Endothelial cell of umbilical vein (primary cell): Measurements from ENCODE around the gene BCL2. TPM values are rescaled to one million over a fixed set of nuclear protein-coding genes. Genes with fewer than 3 reads are reported as not detected.

Source experiments
- BruUV-seq: library from RNA; stranded (reverse); fragments of 400-500 nt; replicated peaks from 2 replicates; lab custom pipeline; 2021; lab: Mats Ljungman, UMichigan
- CTCF ChIA-PET: fragments of 300-600, 350-600 bp; sonication (Branson Sonifier 250); formaldehyde crosslinking; loops from one replicate; lab custom pipeline; 2021; ENCODE audit warnings: antibody characterized with exemption, inconsistent platforms; lab: Charles Lee
- POLR2A ChIA-PET: fragments of 300-600, 350-600 bp; sonication (Branson Sonifier 250); formaldehyde crosslinking; loops from one replicate; lab custom pipeline; 2021; ENCODE audit warnings: antibody characterized with exemption, inconsistent platforms; lab: Charles Lee
- DNase-seq: peaks from one replicate; pipeline ENCODE4 v3.0.0-alpha.2; 2011; ENCODE audit warnings: low read depth, low spot score
- FAIRE-seq: peaks from 2 replicates; lab custom pipeline; 2011; peaks lifted over from hg19 to GRCh38; lab: Jason Lieb, UNC
- H2AFZ ChIP-seq: 2 replicates; pipeline ENCODE4 v1.6.0; 2012; ENCODE audit warnings: low read depth, low read length, control low read depth, inconsistent platforms
- H3K27ac ChIP-seq: 2 replicates; pipeline ENCODE4 v1.5.1; 2011; ENCODE audit warnings: low read depth, mild to moderate bottlenecking, control low read depth, low read length, moderate library complexity; ENCODE audit not compliant: insufficient read depth
- H3K27me3 ChIP-seq, 2 experiments: 2 replicates each; pipeline versions ENCODE4 v1.6.0 to v1.6.1; 2011; ENCODE audit warnings: low read length in 2 of 2, mixed read lengths in 1 of 2; ENCODE audit not compliant: control insufficient read depth in 2 of 2, insufficient read depth in 2 of 2
- H3K36me3 ChIP-seq, 2 experiments: 2 replicates in 1 of 2; 3 replicates in 1 of 2; pipeline ENCODE4 v1.5.1; 2011; ENCODE audit warnings: low read length in 2 of 2, mild to moderate bottlenecking in 1 of 2, moderate library complexity in 1 of 2; ENCODE audit not compliant: control insufficient read depth in 2 of 2, insufficient read depth in 2 of 2; ENCODE audit errors: extremely low read depth in 1 of 2
- H3K4me1 ChIP-seq: 3 replicates; pipeline ENCODE4 v1.5.1; 2011; ENCODE audit warnings: mild to moderate bottlenecking, low read length; ENCODE audit not compliant: control insufficient read depth, insufficient read depth; ENCODE audit errors: extremely low read depth
- H3K4me2 ChIP-seq: 2 replicates; pipeline ENCODE4 v1.6.1; 2011; ENCODE audit warnings: low read length, control low read depth, mixed read lengths; ENCODE audit not compliant: insufficient read depth
- H3K4me3 ChIP-seq, 3 experiments: fragments of 200-600 bp in 1 of 3; sonication (generic), shearing (Covaris generic) in 1 of 3; replicated peaks in 1 of 3; 2 replicates each; pipeline ENCODE4 v1.5.1; 2011 to 2016; ENCODE audit warnings: control low read depth in 3 of 3, low read length in 3 of 3, mild to moderate bottlenecking in 2 of 3, inconsistent platforms in 1 of 3, low read depth in 1 of 3, moderate library complexity in 1 of 3; ENCODE audit not compliant: insufficient read depth in 1 of 3
- H3K79me2 ChIP-seq: 2 replicates; pipeline ENCODE4 v1.6.0; 2012; ENCODE audit warnings: low read length, inconsistent platforms; ENCODE audit not compliant: control insufficient read depth, insufficient read depth
- H3K9ac ChIP-seq: replicated peaks from 2 replicates; pipeline ENCODE3; 2011; ENCODE audit warnings: low read length, control low read depth; ENCODE audit not compliant: insufficient read depth; ENCODE audit errors: extremely low read depth
- H3K9me1 ChIP-seq: replicated peaks from 3 replicates; pipeline ENCODE4 v1.6.0; 2011; ENCODE audit warnings: mild to moderate bottlenecking, low read length; ENCODE audit not compliant: control insufficient read depth, insufficient read depth; ENCODE audit errors: extremely low read depth
- H3K9me3 ChIP-seq: replicated peaks from 2 replicates; pipeline ENCODE4 v1.5.1; 2012; ENCODE audit warnings: low read length, inconsistent platforms; ENCODE audit not compliant: control insufficient read depth, insufficient read depth
- H4K20me1 ChIP-seq: replicated peaks from 2 replicates; pipeline ENCODE3; 2011; ENCODE audit warnings: mild to moderate bottlenecking, low read length; ENCODE audit not compliant: control insufficient read depth, insufficient read depth; ENCODE audit errors: extremely low read depth
- EZH2 ChIP-seq: IDR thresholded peaks from 2 replicates; pipeline ENCODE4 v1.6.1; 2012; ENCODE audit warnings: borderline replicate concordance, low read depth, mild to moderate bottlenecking, moderate library complexity, low read length, inconsistent platforms; ENCODE audit not compliant: severe bottlenecking
- FOS ChIP-seq: IDR thresholded peaks from 2 replicates; pipeline ENCODE4 v1.6.1; 2011; ENCODE audit warnings: mild to moderate bottlenecking, low read length, moderate library complexity, borderline replicate concordance; ENCODE audit not compliant: insufficient read depth
- GATA2 ChIP-seq: IDR thresholded peaks from 2 replicates; pipeline ENCODE4 v1.7.0; 2011; ENCODE audit warnings: low read depth, mild to moderate bottlenecking, moderate library complexity, mixed read lengths, low read length; ENCODE audit not compliant: insufficient read length, insufficient read depth
- JUN ChIP-seq: IDR thresholded peaks from 2 replicates; pipeline ENCODE4 v1.6.1; 2011; ENCODE audit warnings: borderline replicate concordance, low read depth; ENCODE audit not compliant: insufficient read length, insufficient read depth
- MYC ChIP-seq: IDR thresholded peaks from one replicate; pipeline ENCODE4 v1.6.1; 2011; ENCODE audit warnings: mild to moderate bottlenecking, low read depth, low read length
- POLR2A ChIP-seq: IDR thresholded peaks from 2 replicates; pipeline ENCODE4 v1.6.1; 2012; ENCODE audit warnings: low read depth, mild to moderate bottlenecking, control low read depth, low read length
- POLR2AphosphoS5 ChIP-seq: IDR thresholded peaks from 2 replicates; pipeline ENCODE4 v1.6.1; 2012; ENCODE audit warnings: low read depth, mild to moderate bottlenecking, control low read depth, low read length, moderate library complexity; ENCODE audit not compliant: insufficient read depth
- dilution Hi-C: fragments of 300-500 bp; cut with MboI; formaldehyde crosslinking; loops from one replicate; pipeline ENCODE4 v1.15.0; 2019; ENCODE audit warnings: low sequenced_read_pairs; ENCODE audit not compliant: extremely low pct_ligation_motif_present
- intact Hi-C: fragments of 100-400 bp; cut with micrococcal nuclease; formaldehyde crosslinking; loops from one replicate; pipeline ENCODE4 v1.10.0; 2022
- polyA plus RNA-seq, 4 experiments: library from polyadenylated mRNA; depleted of rRNA in 3 of 4; stranded (reverse) in 3 of 4; unstranded in 1 of 4; fragments of >200 nt; gene quantifications; 2 replicates each; pipeline versions ENCODE4 v1.2.1 to v1.2.3, GENCODE V29; 2011 to 2012; ENCODE audit warnings: missing spikeins in 1 of 4
- total RNA-seq: library from RNA; stranded (reverse); gene quantifications from 2 replicates; pipeline ENCODE4 v1.2.3, GENCODE V29; 2021
- TF ChIP-seq, protein P1 (sequence below), 2 donors: IDR thresholded peaks; 1 replicate in 1 of 2; 2 replicates in 1 of 2; pipeline ENCODE4 v1.5.1; 2011; ENCODE audit warnings: low read length in 2 of 2, mild to moderate bottlenecking in 2 of 2, moderate library complexity in 2 of 2, control low read depth in 1 of 2, inconsistent platforms in 1 of 2, low read depth in 1 of 2; ENCODE audit not compliant: insufficient read depth in 1 of 2; ENCODE audit errors: extremely low read depth in 1 of 2
- TF ChIP-seq, protein P2 (sequence below): IDR thresholded peaks from 2 replicates; pipeline ENCODE4 v1.6.1; 2011; ENCODE audit not compliant: insufficient read depth, insufficient read length

Gene BCL2
- total and polyA plus RNA-seq, 2 donors (not counting 3 experiments of a cell fraction or from before 2014, with no cell fraction given) = 0.35 to 5.0 TPM

DNA sequence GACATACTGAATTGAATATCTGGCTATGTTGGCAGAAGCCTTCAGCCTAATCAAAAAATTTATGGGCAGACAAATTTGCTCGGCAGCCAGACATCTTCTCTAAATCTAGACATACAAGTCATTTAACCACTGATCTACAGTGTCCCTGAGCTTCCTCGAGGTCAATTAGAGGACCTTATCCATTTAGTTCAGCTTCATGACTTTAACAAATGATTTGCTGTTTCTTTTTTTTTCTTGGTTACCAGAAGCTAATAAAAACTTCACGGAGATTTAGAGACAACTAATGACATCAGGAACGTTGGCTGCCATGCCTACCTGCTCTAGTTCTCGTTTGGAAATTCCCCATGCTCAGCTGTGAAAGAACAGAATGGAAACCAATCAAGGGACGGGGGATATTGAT, 223.8 kb downstream of the BCL2 start:
- dilution Hi-C loops = no loop called here
- no peak overlapping the region for H3K27ac ChIP-seq
- no peak overlapping the region for H3K4me3 ChIP-seq
- H3K79me2 ChIP-seq = no peaks in the 10 kb centered on the region
- H3K9me3 ChIP-seq = no peaks in the 10 kb centered on the region
- H3K4me1 ChIP-seq = no peaks in the 10 kb centered on the region
- peaks cover 9 to 19% of the 10 kb centered on the region in 2 experiments for H3K27me3 ChIP-seq
- intact Hi-C loops = no loop called here
- CTCF ChIA-PET = interaction anchor here (1.0 to 1.7 kb wide), 3 partner anchors 14 to 24 kb away, joined by 3 to 4 read pairs (median 4); no protein-coding TSS in a partner anchor
- TF ChIP-seq POLR2A (no peak), JUN (no peak), POLR2AphosphoS5 (no peak), MYC (no peak), FOS (no peak), EZH2 (no peak), GATA2 (no peak)
- TF ChIP-seq, protein P1, sequence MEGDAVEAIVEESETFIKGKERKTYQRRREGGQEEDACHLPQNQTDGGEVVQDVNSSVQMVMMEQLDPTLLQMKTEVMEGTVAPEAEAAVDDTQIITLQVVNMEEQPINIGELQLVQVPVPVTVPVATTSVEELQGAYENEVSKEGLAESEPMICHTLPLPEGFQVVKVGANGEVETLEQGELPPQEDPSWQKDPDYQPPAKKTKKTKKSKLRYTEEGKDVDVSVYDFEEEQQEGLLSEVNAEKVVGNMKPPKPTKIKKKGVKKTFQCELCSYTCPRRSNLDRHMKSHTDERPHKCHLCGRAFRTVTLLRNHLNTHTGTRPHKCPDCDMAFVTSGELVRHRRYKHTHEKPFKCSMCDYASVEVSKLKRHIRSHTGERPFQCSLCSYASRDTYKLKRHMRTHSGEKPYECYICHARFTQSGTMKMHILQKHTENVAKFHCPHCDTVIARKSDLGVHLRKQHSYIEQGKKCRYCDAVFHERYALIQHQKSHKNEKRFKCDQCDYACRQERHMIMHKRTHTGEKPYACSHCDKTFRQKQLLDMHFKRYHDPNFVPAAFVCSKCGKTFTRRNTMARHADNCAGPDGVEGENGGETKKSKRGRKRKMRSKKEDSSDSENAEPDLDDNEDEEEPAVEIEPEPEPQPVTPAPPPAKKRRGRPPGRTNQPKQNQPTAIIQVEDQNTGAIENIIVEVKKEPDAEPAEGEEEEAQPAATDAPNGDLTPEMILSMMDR (IDR thresholded peaks at IDR 0.05; ENCODE audit: extremely low read depth in 1 of 2, insufficient read depth in 1 of 2, low read depth in 1 of 2, low read length in 2 of 2) = no peak
- TF ChIP-seq, protein P2, sequence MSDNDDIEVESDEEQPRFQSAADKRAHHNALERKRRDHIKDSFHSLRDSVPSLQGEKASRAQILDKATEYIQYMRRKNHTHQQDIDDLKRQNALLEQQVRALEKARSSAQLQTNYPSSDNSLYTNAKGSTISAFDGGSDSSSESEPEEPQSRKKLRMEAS = no peak
- no TSS peak for BruUV-seq
- FAIRE-seq (no peak), DNase-seq (no peak)
- H3K9ac ChIP-seq = no peak overlapping the region
- POLR2A ChIA-PET = no interaction called here
- H3K9me1 ChIP-seq = no peaks in the 10 kb centered on the region
- H4K20me1 ChIP-seq = no peaks in the 10 kb centered on the region
- no peaks in the 10 kb centered on the region for H3K36me3 ChIP-seq
- H3K4me2 ChIP-seq = no peak overlapping the region
- H2AFZ ChIP-seq = no peak overlapping the region
